SK-N-SH treated with all-trans-retinoic acid at 6 μM for 48 hours (cell line): ENCODE data around the gene PARK7.

ENCODE experiments used
- ATAC-seq: fragments of 200-7000 bp; cut with Tn5 transposase; 3 replicates; pipeline ENCODE4 v1.9.1; 2020; ENCODE audit warnings: mild to moderate bottlenecking, moderate library complexity
- ARNTL ChIP-seq: fragments of 450-650 bp; formaldehyde crosslinking; IDR thresholded peaks from 2 replicates; pipeline ENCODE4 v1.5.0; 2020; ENCODE audit warnings: low read depth, mild to moderate bottlenecking, moderate library complexity, borderline replicate concordance
- BACH2 ChIP-seq: fragments of 250-450 bp; sonication (Bioruptor Pico); IDR thresholded peaks from 2 replicates; pipeline ENCODE4 v1.9.0; 2021; ENCODE audit warnings: mild to moderate bottlenecking, borderline replicate concordance
- CREB5 ChIP-seq: fragments of 250-450 bp; sonication (Bioruptor Pico); IDR thresholded peaks from 2 replicates; pipeline ENCODE4 v1.5.1; 2020; ENCODE audit warnings: low read depth, mild to moderate bottlenecking, moderate library complexity
- CSDC2 ChIP-seq: fragments of 250-450 bp; sonication (Bioruptor Pico); IDR thresholded peaks from 2 replicates; pipeline ENCODE4 v1.5.0; 2020; ENCODE audit warnings: mild to moderate bottlenecking, moderate library complexity
- CSRNP3 ChIP-seq: fragments of 250-450 bp; sonication (Bioruptor Pico); IDR thresholded peaks from 2 replicates; pipeline ENCODE4 v1.5.1; 2021; ENCODE audit warnings: mild to moderate bottlenecking, moderate library complexity
- ESRRG ChIP-seq: fragments of 250-450 bp; sonication (Bioruptor Pico); IDR thresholded peaks from 2 replicates; pipeline ENCODE4 v1.6.1; 2021; ENCODE audit warnings: mild to moderate bottlenecking
- GLIS3 ChIP-seq: fragments of 250-450 bp; sonication (Bioruptor Pico); IDR thresholded peaks from 2 replicates; pipeline ENCODE4 v1.5.0; 2020; ENCODE audit warnings: mild to moderate bottlenecking, moderate library complexity
- ISL1 ChIP-seq: fragments of 250-450 bp; sonication (Bioruptor Pico); IDR thresholded peaks from 2 replicates; pipeline ENCODE4 v2.1.2; 2022; ENCODE audit warnings: mild to moderate bottlenecking, moderate library complexity
- OSR1 ChIP-seq: fragments of 250-450 bp; sonication (Bioruptor Pico); IDR thresholded peaks from 2 replicates; pipeline ENCODE4 v1.8.0; 2022; ENCODE audit warnings: moderate library complexity, mild to moderate bottlenecking, inconsistent platforms
- PATZ1 ChIP-seq: fragments of 250-450 bp; sonication (Bioruptor Pico); IDR thresholded peaks from 2 replicates; pipeline ENCODE4 v1.8.0; 2020; ENCODE audit warnings: mild to moderate bottlenecking, moderate library complexity, borderline replicate concordance
- POU6F1 ChIP-seq: fragments of 250-450 bp; sonication (Bioruptor Pico); IDR thresholded peaks from 2 replicates; pipeline ENCODE4 v1.8.0; 2021; ENCODE audit warnings: low read depth, mild to moderate bottlenecking, moderate library complexity, borderline replicate concordance
- PPARA ChIP-seq: fragments of 250-450 bp; sonication (Bioruptor Pico); IDR thresholded peaks from 2 replicates; pipeline ENCODE4 v1.5.0; 2020; ENCODE audit warnings: mild to moderate bottlenecking, borderline replicate concordance
- RARB ChIP-seq: fragments of 250-450 bp; sonication (Bioruptor Pico); IDR thresholded peaks from 2 replicates; pipeline ENCODE4 v1.8.0; 2021; ENCODE audit warnings: mild to moderate bottlenecking, moderate library complexity
- SNAI2 ChIP-seq: fragments of 250-450 bp; sonication (Bioruptor Pico); IDR thresholded peaks from 2 replicates; pipeline ENCODE4 v1.5.0; 2020; ENCODE audit warnings: mild to moderate bottlenecking, moderate library complexity
- TOX ChIP-seq: fragments of 250-450 bp; sonication (Bioruptor Pico); IDR thresholded peaks from 2 replicates; pipeline ENCODE4 v1.8.0; 2021; ENCODE audit warnings: mild to moderate bottlenecking, moderate library complexity, borderline replicate concordance
- ZC3H10 ChIP-seq: fragments of 250-450 bp; sonication (Bioruptor Pico); IDR thresholded peaks from 2 replicates; pipeline ENCODE4 v1.5.1; 2021; ENCODE audit warnings: mild to moderate bottlenecking, moderate library complexity
- ZFP3 ChIP-seq: fragments of 250-450 bp; sonication (Bioruptor Pico); IDR thresholded peaks from 2 replicates; pipeline ENCODE4 v1.5.0; 2020; ENCODE audit warnings: mild to moderate bottlenecking, moderate library complexity
- ZFP30 ChIP-seq: fragments of 450-650 bp; formaldehyde crosslinking; IDR thresholded peaks from 2 replicates; pipeline ENCODE4 v1.5.0; 2022; ENCODE audit warnings: mild to moderate bottlenecking, moderate library complexity
- ZNF565 ChIP-seq: fragments of 450-650 bp; formaldehyde crosslinking; conservative IDR thresholded peaks from 2 replicates; pipeline ENCODE4 v1.5.0; 2020; ENCODE audit warnings: low read depth, mild to moderate bottlenecking, moderate library complexity
- ZNF70 ChIP-seq: fragments of 450-650 bp; formaldehyde crosslinking; IDR thresholded peaks from 2 replicates; pipeline ENCODE4 v1.5.0; 2020; ENCODE audit warnings: mild to moderate bottlenecking, moderate library complexity
- ZNF8 ChIP-seq: fragments of 450-650 bp; formaldehyde crosslinking; IDR thresholded peaks from 2 replicates; pipeline ENCODE4 v1.5.0; 2020; ENCODE audit warnings: mild to moderate bottlenecking, moderate library complexity

The PARK7 gene

GRCh38 chr1:7940745-7941436 is 20.6 kb upstream of the PARK7 start, which contains the start of gene TNFRSF9:
Gene TNFRSF9 (minus strand): TSS chr1:7940839. CDS start chr1:7939994, 845 bp downstream.
- peak; percentile 75 for ATAC-seq

GRCh38 chr1:7941437-7941793 is 20.1 kb upstream of the PARK7 start:
- ATAC-seq: peak; percentile 69
- no peak for TF ChIP-seq CSDC2 (CRISPR knock-in tag)
- TF ChIP-seq BACH2 (CRISPR knock-in tag): no peak
- TF ChIP-seq POU6F1: no peak
- TF ChIP-seq ISL1: no peak
- no peak for TF ChIP-seq ZFP30
- TF ChIP-seq GLIS3 (CRISPR knock-in tag): no peak
- TF ChIP-seq ARNTL (CRISPR knock-in tag): no peak
- no peak for TF ChIP-seq RARB (CRISPR knock-in tag)
- no peak for TF ChIP-seq OSR1 (CRISPR knock-in tag)
- TF ChIP-seq ZC3H10 (CRISPR knock-in tag): no peak
- no peak for TF ChIP-seq PATZ1 (CRISPR knock-in tag)
- TF ChIP-seq CREB5 (CRISPR knock-in tag): no peak
- TF ChIP-seq CSRNP3 (CRISPR knock-in tag): no peak
- no peak for TF ChIP-seq ESRRG (CRISPR knock-in tag)
- TF ChIP-seq TOX (CRISPR knock-in tag): no peak

More at GRCh38 chr1:7940745-7941436, 20.6 kb upstream of the PARK7 start, which contains the start of gene TNFRSF9:
- TF ChIP-seq PPARA (CRISPR knock-in tag): no peak
- no peak for TF ChIP-seq POU6F1
- TF ChIP-seq ZFP30: no peak
- no peak for TF ChIP-seq RARB (CRISPR knock-in tag)
- TF ChIP-seq CSRNP3 (CRISPR knock-in tag): no peak
- no peak for TF ChIP-seq BACH2 (CRISPR knock-in tag)
- TF ChIP-seq ISL1: no peak
- TF ChIP-seq ZNF565 (CRISPR knock-in tag): no peak
- TF ChIP-seq CSDC2 (CRISPR knock-in tag): no peak
- TF ChIP-seq ZNF8 (CRISPR knock-in tag): no peak
- no peak for TF ChIP-seq ZNF70 (CRISPR knock-in tag)
- no peak for TF ChIP-seq ARNTL (CRISPR knock-in tag)
- no peak for TF ChIP-seq TOX (CRISPR knock-in tag)
- no peak for TF ChIP-seq OSR1 (CRISPR knock-in tag)
- TF ChIP-seq ZC3H10 (CRISPR knock-in tag): no peak
- no peak for TF ChIP-seq ZFP3 (CRISPR knock-in tag)
- TF ChIP-seq SNAI2 (CRISPR knock-in tag): no peak
- TF ChIP-seq PATZ1 (CRISPR knock-in tag): no peak
- no peak for TF ChIP-seq ESRRG (CRISPR knock-in tag)
